GM20000 (cell line): ENCODE data around the gene STYX.
A peak's percentile ranks its signal among the peaks of the same experiment; 100 is the strongest.

ENCODE experiments used
- DNase-seq: peaks from one replicate; pipeline ENCODE4 v3.0.0; 2012; ENCODE audit warnings: low spot score
- TF ChIP-seq, protein P1 (sequence below): IDR thresholded peaks from 2 replicates; pipeline ENCODE4 v1.5.1; 2012; ENCODE audit warnings: mild to moderate bottlenecking, control low read depth; ENCODE audit errors: extremely low read depth, missing control alignments

STYX gene

DNA sequence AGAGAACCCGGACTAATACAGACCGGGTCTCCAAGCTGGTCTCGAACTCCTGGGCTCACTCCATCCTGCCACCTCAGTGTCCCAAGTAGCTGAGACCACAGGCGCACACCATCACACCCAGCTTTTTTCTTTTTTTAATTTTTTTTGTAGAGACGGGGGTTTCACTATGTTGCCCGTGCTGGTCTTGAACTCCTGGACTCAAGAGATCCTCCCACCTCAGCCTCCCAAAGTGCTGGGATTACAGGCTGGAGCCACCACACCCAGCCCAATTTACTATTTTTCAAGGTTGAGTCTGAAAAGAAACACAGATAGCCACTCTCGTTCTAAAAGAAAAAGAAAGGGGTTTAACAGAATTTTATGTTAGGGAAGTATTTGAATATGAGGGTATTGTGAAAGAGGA is 36.4 kb upstream of the STYX start:
- DNase-seq: no peak
- TF ChIP-seq, protein P1, sequence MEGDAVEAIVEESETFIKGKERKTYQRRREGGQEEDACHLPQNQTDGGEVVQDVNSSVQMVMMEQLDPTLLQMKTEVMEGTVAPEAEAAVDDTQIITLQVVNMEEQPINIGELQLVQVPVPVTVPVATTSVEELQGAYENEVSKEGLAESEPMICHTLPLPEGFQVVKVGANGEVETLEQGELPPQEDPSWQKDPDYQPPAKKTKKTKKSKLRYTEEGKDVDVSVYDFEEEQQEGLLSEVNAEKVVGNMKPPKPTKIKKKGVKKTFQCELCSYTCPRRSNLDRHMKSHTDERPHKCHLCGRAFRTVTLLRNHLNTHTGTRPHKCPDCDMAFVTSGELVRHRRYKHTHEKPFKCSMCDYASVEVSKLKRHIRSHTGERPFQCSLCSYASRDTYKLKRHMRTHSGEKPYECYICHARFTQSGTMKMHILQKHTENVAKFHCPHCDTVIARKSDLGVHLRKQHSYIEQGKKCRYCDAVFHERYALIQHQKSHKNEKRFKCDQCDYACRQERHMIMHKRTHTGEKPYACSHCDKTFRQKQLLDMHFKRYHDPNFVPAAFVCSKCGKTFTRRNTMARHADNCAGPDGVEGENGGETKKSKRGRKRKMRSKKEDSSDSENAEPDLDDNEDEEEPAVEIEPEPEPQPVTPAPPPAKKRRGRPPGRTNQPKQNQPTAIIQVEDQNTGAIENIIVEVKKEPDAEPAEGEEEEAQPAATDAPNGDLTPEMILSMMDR: no peak

DNA sequence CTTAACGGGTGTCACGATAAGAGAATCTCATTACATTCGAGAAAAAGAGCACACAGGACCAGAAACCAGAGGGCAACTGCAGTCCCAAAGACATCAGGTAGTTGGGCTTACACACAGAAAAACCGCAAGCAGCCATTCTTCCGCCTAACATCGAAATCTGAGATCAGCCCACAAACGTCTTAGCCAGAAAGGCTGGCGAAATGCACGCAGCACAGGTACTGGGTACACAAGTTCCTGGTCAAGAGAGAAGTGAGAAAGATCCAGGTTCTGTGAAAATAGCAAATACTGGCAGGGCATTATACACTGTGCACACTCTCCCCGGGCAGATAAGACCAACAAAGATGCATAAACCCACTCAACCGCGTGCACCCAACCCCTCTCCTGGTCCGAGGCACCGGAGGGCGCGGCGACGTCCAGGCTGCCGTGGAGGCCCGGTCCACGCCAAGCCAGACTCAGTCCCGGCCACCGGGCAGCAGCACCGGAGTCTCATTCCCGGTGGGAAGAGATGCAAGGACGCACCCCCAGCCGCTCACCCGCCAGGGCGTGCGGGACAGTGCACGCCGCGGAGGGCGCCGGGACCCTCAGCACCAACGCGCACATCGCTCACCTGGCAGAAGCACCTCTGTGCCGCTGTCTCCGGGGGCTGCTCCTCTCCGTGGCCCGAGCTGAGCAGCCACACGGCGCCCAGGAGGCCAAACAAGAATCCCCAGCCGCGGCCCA is 35.0 kb upstream of the STYX start:
- TF ChIP-seq, protein P1: no peak
- peak; percentile 63 for DNase-seq

DNA sequence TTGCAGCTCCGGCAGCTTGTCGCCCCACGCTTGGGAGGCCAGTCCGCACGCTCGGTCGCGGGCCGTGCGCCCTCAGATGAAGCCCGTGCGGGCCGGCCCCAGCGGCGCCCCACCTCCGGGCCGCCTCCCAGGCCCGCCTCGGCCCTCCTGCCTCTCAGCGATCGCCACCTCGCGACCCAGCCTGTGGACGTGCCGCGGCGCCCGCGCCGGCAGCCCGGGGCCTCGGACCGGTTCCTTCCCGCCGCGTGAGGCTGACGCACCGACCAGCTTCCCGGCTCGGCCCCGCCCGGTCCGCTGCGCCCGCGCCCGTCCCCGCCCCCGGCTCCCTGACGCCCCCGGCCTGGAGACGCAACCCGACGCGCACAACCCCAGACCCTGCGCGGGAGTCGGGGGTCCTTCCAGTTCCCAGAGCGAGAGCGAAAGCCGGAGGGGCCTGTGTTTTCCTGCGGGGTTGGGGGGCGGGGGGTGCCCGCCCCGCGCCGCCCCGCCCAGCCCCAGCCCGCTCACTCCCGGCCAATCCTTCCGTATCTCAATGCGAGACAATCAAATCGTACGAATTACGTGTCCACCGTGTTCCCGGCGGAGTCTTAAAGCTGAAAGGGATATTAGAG is 34.4 kb upstream of the STYX start, which contains the start of gene ERO1A:
TSS of gene ERO1A (minus strand) at position 78 of the 611 bp plus-strand sequence. CDS start at position 1, 77 bp downstream.
- peak; percentile 88 for DNase-seq
- TF ChIP-seq, protein P1: no peak

DNA sequence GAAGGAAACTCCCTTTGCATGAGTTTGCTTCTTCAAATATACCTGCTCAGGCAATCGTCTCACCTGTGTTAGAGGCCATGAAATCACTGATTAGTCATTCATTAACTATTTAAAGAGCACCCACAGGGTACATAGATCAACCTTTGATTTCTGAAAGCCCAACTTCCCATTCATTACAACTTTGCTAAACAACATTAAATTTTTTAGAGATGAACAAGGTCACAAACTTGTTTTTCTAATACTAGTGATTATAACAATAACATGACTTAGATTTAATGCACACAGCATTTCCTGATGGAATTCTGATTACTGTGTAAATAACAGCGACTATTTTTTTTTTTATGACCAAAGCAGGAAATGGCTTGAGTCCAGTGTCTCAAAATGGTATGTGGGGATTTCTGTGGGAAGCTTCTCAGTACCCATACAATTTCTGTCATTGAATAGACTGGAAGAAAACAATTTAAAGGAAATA is 29.2 kb upstream of the STYX start:
- no peak for DNase-seq
- TF ChIP-seq, protein P1: no peak

DNA sequence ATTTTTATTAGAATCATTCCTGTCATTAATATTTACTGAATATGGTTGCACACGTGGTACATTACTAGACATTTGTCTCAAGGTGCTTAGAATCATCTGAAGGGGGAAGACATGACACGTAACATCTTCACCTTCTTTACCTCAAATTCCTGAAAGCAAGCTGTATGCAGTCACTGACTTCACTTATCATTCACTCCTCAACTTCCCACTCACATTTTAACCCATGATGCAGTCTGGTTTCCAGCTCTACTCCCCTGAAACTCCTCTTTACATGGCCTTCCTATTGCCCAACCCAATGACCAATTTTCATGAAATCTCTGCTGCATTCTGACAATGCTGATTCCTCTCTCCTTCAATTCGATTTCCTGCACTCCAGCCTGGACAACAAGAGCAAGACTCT is 28.7 kb upstream of the STYX start:
- DNase-seq: no peak
- TF ChIP-seq, protein P1: no peak

DNA sequence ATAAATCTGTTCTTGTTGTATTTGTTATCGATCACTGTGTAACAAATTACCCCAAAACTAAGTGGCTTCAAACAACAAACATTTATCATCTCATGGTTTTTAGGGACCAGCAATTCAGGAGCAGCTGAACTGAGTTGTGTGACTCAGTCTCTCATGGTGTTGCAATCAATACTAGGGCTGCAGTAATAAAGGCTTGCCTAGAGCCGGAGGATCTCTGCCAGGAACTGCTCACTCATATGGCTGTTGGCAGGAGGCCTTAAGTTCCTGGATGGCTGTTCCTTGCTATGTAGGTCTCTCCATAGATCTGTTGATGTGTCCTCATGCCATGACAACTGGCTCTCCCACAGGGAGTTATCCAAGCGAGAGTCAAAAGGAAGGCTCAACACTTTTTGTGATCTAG is 26.7 kb upstream of the STYX start:
- no peak for DNase-seq
- TF ChIP-seq, protein P1: no peak

DNA sequence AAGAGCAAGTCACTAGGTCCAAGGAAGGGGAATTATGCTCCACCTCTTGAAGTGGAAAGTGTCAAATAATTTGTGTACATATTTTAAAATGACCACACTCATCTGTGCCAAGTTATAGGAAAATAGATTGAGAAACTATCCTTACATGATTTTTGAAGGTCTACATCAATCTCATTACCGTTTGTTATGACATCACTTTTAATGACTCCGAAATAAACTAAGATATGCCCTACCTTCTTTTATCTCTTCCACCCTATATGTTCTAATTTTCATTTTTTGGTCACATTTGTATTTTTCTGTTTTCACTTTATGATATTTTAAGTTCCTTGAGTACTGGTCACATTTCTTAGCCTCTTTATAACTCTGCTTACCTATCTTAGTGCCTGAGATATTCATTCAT is 26.3 kb upstream of the STYX start:
- TF ChIP-seq, protein P1: no peak
- no peak for DNase-seq
